NCI-H146 (cell line): Measurements from ENCODE around the gene KCNJ9.
"Not testable (repeated sequence)": the region's sequence is repeated elsewhere in the genome, so short reads cannot be mapped to it uniquely, and the experiment has no call there.

Experiments used
- DNase-seq: peaks from one replicate; lab custom pipeline; 2025; lab: John Stamatoyannopoulos, UW

KCNJ9 gene

DNA sequence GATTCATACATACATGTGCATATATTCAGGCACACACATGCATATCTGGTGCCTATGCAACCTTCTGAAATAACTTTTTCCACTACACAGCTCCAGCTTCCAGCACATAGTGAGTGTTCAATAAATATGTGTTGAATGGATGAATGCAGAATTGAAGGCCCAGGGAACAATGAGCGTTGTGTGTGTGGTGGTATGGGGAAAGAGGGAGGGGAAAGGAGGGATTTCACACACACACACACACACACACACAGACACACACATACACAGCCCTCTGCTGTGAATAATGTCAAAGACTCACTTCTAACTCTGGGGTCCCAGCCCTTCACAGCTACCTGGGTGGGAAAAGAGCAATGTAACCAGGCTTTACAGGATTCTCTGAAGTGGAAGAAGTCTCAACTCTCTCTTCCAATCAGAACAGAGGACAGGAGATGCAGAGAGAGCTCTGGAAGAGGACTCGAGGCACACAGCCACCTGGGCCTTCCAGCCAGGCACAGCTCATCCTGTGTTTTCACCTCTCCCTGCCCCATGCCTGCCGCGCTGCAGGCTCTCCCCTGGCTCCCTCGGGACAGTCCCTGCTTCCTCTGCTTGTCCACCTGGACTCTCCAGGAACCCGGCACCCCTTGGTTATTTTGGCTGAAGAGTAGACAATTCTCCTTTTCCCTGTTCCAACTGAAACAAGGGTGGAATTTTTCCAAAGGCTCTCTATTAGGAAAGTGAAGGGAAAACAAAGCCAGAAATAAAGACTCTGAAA, 22.5 kb downstream of the KCNJ9 start:
- no peak for DNase-seq

DNA sequence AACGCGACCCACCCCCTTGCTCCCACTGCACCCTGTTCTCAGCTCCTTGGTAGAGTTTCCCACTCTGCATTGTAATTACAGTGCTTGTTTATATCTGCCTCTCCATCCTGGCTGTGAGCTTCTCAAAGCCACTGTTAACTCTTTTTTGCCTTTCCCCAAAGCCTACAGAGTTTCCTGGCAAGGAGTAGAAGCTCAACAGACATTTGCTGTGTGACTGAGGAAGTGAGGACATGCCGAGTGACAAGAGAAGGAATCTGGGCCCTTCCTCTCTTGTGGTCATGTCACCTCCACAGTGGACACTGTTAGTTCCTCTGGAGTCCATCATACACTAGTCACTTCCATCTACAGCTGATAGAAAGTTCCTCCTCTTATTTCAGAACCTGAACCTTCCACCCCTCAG, 23.1 kb downstream of the KCNJ9 start:
- DNase-seq, result no peak

DNA sequence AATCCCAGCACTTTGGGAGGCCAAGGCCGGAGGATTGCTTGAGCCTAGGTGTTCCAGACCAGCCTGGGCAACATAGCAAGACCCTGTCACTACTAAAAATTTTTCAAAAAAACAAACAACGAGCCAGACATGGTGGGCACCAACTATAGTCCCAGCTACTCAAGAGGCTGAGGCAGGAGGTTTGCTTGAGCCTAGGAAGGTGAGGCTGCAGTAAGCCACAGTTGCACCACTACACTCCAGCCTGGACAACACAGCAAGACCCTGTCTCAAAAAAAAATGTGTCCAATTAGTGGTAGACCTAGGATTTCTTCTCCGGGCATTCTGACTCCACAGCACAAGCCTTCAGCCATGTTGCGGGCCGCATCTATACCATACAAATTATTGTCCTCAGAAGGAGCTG, 23.8 kb downstream of the KCNJ9 start:
- no peak for DNase-seq

DNA sequence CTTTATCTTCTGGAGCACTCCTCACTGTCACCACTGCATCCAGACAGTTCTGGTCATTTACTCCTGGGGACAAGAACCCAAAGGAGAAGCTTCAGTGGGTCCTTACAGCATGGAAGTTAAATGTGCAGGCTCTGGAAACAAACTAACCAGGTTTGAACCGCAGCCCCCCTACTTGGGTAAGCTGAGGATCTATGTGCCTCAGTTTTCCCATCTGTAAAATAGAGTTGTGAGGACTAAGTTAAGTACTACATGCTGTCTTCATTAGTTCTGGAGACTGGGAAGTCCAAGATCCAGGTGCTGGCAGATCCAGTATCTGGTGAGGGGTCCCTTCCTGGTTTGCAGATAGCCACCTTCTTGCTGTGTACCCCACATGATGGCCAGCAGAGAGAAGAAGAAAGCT, 26.2 kb downstream of the KCNJ9 start:
- DNase-seq, result no peak

DNA sequence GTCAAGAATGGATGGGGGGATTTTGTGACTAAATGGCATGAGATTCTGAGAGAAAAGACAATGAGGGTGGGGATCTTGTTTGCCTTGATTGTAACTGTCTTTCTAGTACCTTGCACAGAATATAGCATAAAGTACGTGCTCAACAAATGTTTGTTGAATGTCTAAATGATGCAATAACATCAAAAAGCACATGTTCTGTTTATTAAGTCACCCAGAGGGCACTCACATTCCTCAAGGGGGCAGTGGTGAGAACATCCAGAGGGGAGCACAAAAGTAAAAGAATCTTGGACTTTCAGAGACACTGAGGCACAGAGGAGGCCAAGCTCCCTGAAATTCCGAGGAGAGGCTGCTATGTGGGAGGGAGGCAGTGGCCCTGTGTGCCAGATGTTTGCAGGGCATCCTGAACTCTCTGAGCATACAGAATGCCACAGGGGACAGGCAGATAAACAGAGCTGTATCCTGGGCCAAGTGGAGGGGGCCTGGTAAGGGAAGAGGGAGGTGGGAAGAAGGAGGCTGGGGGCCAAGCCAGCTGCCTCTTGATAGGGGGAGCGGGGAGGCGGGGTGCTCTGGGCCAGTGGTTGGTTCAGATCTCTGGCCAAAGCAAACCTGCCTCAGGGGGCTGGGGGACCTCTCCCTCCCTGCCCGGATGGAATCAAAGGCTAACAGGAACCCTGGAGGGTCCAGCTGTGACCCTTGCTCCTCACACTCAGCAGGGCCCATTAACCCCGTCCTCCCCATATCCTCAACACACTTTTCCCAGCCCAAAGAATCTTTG, 27.7 kb downstream of the KCNJ9 start:
- peak; percentile 7 for DNase-seq

DNA sequence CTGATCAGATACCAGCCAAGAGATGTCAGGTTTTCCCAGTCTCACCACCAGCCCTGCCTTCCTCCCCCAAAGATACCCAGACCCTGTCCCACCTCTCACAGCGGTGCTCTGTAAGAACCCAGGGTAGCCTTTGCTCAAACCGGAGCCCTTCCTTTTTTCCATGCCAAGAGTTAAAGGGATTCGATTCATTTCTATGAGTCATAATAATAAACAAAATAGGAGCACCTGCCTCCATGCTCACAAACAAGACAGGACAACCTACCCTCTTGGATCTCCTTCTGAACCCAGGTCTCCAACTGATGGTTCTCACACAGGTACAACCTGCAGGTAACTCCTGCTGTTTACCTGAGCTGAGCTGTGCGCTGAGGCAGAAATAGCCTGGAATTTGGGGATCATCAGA, 28.3 kb downstream of the KCNJ9 start:
- no peak for DNase-seq

DNA sequence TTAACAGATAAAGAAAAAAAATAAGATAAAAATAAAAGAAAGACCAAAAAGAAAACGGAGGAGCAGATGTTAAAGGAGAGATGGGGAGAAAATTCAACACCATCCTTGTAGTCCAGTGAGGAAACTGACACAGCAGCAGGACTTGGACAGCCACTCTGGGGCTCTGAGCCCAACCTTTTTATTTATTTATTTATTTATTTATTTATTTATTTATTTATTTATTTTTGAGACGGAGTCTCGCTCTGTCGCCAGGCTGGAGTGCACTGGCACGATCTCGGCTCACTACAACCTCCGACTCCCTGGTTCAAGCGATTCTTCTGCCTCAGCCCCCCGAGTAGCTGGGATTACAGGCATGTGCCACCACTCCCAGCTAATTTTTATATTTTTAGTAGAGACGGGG, 30.1 kb downstream of the KCNJ9 start:
- not testable (repeated sequence) for DNase-seq

DNA sequence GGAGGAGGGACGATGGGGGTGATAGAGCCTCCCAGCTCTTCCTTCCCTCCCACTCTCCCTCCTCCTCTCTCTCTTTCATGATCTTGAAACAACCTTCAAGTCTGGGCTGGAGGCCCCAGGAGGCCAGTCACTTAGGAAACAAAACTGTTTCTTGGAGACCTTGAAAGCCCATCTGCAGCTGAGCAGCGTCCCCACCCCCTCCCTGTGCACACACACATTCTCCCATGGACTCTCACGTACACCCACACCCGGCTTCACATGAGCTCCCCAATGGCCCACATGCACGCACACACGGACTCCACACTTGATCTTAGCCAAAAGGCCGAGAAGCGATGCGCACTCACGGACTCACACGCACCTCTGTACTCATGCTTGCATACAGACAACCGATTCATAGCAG, 31.0 kb downstream of the KCNJ9 start:
- no peak for DNase-seq

DNA sequence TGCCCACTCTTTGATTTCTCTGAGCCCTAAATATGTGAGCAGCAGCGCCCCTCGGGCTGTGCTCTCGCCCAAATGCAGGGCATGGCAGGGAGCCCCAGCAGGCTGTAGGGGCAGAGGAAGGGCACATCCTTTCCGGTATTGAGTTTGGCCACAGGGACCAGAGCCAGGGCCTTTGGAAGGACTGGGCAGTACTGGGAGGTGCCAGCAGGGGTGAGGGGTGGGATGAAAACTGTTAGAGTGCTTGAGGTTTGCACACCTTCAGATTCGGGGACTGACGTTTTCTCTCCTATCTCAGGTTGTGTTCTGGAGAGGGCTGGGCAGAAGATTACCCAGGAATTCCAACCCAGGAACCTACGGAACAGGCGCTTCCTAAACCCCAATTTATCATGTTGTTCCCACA, 32.1 kb downstream of the KCNJ9 start:
- DNase-seq, result no peak

DNA sequence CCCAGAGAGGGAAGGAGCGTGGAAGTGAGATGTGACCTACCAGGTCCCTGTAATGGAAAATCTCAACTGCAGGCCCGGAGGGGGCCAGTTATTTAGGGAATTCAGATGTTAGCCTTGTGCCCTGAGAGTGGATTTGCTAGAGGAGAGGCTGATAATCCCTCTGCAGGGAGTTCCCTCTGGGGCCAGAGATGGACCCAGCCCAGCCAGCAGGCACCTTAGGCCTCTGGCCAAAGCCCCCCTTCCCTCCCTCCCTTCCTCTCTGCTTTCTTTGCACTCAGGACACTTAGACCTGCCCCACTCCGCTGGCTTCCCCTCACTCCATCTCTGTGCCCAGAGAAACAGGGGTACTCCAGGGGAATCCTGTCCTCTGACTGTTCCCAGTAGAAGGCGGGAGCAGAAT, 32.7 kb downstream of the KCNJ9 start:
- DNase-seq, result no peak

DNA sequence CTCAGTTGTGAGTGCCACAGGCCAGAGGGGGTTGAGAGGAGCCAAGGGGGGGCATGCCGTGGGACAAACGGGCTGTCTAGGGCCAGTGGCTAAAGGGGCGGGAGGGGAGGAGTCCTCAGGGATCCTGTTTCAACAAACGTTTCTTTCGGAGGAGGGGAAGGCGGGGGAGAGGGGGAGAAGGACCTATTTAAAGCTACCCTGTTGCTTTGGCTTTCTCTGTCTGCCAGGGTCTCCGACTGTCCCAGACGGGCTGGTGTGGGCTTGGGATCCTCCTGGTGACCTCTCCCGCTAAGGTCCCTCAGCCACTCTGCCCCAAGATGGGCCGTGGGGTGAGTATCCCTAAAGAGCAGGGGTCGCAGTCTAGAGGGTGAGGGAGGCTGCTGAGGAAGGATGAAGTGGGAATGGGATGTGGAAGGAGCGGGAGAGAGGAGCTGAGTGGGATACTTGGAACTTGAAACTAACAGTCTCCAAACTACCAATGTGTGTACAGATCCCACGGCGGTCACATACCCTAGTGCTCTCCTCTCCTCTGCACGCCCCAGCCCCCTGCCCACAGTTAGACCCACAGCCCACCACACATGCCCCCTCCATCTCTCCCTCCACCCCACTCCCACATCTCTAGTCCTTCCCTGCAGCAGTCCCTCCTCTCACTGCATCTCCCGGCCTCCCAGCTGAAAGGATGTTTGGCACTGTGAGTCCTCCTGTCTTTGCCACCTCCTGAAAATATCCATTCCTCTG, 34.4 kb downstream of the KCNJ9 start, which contains the start of gene ATP1A2:
Gene ATP1A2, plus strand, starts transcription at position 215 of the 738 bp plus-strand sequence. Its CDS starts 103 bp downstream, at position 318.
- DNase-seq, result no peak

DNA sequence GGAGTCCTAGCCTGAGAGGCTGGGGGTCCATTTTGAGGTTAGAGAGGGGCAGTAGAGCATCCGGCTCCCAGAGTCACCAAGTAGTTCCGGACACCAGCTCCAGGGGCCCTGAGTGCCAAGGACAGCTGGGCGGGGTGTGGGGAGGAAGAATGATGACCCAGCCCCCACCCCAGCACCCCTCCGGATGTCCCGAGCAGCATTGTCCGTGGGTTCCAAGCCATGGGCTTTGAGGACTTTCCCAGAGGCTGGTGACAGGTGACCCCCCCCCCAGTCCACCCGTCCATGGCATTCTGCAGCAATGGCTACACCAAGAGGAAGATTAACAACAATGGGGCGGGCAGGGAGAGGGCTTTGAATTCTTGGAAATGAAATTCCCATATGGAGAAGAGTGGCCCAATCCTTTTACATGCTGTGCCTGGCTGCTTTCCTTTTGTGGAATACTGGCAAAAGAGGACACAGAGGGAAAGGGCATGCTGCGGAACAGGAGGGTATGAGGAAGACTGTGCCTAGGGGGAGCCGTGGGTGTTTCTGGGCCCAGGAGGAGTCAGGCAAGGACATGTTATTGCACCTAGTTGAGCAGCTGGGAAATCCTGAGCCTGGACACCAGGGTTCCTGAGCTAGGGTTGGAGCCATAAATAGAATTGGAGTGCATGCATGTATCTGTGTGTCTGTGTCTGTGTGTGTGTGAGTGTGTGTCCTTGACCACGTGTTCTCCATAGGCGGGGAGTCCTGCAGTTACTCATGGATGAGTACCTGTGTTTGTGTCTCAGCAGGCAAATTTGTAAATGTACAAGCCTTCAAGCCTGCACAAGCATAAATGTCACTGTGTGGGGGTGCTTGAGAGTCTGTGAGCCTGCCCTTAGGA, 35.2 kb downstream of the KCNJ9 start:
- no peak for DNase-seq

DNA sequence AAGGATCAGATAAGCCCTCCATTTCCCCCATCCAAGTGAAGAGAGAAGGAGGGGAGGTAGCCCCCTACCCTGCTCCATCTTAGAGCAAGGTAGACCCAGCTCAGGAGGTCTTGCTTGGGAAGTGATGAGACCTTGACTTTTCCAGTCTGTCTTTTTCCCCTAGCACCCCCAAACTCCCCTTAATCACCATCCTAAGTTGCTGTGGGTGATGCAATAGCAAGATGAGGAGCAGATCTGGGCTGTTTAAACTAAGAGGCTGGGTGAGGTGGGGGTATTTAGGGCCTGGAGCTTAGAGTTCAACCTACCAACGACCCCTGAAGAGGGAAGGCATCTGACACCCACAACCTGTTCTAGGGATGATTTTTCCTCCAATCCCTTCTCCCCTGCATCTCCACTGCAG, 36.0 kb downstream of the KCNJ9 start:
- DNase-seq, result no peak

DNA sequence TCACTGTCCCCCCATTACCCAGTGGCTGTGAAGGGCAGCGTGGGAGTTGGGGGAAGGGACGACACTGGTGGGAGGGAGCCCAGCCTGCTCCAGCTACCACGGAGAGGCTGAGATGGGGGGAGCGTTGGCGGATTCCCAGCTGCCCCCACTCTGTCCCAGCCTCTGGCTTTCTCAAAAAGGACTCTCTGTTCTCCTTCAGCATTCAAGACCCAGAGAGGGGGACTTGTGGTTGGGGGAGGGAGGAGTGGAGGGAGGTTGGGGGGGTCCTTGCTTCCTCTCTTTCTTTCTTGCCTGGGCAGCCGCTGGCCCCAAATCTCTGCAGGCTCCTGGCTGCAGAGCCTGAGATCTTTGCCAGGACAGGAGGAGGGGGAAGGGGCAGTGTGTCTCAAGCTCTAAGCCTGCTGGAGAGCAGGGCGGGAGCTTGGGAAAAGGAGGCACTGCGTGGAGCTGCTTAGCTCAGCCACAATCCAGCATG, 36.4 kb downstream of the KCNJ9 start:
- no peak for DNase-seq

DNA sequence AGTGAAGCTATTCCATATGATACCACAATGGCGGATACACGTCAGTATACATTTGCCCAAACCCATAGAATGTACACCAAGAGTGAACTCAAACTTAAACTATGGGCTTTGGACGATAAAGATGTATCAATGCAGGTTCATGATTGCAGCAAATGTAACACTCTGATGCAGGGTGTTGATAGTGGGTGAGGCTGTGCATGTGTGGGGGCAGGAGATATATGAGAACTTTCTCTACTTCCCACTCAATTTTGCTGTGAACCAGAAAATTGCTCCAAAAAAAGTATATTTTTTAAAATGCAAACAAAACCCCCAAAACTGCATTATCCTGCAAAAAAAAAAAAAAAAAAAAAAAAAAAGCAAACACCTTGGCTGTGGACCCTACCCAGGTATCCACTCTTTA, 37.6 kb downstream of the KCNJ9 start:
- no peak for DNase-seq

DNA sequence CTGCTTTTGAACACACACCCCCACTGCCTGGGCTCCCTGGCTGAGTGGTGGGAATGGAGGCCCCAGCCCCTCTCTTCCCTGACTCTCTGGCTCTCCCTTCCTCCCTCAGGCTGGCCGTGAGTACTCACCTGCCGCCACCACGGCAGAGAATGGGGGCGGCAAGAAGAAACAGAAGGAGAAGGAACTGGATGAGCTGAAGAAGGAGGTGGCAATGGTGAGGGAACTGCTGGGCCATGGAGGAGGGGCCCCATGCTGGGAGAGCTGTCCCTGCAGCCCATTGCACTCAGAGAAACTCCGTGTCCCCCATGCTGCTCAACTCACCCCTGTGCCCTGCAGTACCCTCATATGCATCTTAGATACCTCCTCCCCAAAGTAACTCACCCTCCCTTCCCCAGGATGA, 39.5 kb downstream of the KCNJ9 start:
- DNase-seq, result no peak

DNA sequence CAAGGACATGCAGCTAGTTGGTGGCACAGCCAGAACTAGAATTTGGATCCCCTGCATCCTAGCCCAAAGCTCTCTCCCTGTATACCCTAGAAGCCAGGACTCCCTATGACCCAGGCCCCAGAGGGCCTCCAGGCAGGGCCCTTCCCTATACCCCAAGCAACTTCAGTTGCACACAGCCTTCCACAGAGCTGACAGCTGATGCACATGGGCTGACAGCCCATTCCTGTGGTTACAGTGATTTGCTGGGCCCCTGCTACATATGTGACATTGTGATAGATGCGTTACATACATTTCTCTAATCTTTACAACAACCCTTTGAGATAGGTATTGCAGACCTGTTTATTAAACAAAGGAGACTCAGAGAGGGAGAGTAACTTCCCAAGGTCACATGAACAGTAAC, 40.0 kb downstream of the KCNJ9 start:
- no peak for DNase-seq

DNA sequence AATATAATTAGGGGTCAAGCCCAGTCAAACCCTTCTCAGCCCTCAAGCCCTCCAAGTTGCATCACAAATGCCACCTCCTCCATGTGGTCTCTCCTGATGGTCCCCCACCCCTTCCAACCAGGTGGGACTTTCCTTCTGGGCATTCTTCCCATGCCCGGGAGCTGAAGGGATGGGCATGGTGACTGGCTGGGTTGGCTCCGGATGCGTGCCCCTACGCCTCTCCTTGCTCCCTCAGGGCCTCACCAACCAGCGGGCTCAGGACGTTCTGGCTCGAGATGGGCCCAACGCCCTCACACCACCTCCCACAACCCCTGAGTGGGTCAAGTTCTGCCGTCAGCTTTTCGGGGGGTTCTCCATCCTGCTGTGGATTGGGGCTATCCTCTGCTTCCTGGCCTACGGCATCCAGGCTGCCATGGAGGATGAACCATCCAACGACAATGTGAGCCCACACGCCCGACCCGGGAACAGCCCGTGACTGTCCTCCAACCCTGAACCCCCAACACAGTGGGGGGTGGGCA, 41.7 kb downstream of the KCNJ9 start:
- no peak for DNase-seq

DNA sequence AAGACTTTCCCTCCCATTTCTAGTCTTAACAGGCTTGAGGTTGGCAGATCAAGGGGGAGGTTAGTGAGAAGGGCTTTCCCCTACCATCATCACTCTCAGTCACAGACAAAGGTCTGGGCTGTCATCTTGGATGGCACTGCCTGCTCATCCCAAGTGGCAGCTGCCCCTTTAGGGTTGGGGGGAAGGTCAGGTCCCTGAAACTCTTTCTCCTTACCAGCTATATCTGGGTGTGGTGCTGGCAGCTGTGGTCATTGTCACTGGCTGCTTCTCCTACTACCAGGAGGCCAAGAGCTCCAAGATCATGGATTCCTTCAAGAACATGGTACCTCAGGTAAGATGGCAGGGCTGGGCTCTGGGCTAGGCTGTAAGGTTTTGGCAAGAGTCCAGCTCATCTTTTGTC, 42.4 kb downstream of the KCNJ9 start:
- DNase-seq, result no peak

DNA sequence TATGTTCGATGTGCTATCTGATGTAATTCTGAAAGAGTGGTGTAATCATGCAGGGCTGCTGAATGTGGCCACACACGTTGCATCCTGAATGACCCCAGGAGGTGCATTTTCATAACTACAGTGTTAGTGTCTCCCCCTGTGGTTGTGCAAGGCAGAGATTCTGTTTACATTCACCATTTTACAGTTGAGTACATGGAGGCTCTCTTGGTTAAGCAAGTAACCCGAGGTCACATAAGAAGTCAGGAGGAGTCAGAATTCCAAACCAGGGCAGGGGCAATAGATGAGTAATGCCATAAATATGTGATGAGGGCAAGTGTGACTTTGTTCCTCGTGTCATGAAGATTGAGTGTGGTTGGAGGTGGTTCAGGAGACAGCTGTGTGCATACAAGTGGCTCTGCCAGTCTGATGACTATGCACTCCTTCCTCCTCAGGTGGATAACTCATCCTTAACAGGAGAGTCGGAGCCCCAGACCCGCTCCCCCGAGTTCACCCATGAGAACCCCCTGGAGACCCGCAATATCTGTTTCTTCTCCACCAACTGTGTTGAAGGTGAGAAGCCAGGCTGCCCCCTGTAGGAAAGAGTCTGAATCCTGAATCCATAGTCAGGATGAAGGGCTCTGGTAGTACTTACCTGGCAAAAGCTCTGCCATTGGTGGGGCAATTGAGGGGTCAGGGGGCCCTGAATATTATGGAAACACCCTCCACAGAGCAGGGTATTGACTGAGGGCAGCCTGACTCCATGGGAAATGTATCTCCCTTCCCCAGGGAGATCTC, 43.6 kb downstream of the KCNJ9 start:
- DNase-seq, result no peak

DNA sequence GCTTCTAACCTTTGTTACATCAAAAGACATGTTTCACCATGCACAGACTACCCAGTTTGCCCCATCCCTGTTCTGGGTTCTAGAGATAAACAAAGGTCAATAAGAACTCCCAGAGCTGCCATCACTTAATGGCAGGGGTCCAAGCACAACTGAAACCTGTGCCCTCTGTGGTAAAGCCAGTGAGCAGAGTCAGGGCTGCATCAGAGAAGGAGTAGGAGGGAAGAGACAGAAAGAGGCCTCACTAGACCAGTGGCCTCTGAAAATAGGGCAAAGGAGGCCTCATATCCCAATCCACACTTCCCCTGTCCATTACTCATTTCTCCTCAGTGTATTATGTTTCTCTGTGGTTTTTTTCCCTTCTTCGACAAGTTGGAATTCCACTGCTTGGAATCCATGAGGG, 44.4 kb downstream of the KCNJ9 start:
- no peak for DNase-seq
